HepG2 (cell line): Measurements from ENCODE around the gene SPRED2. TPM values are rescaled to one million over a fixed set of nuclear protein-coding genes. Genes with fewer than 3 reads are reported as not detected.

Experiments
- GMEB1 ChIP-seq: sonication (generic); formaldehyde crosslinking; IDR thresholded peaks from 2 replicates; pipeline ENCODE4 v1.5.1; 2020; ENCODE audit warnings: missing genetic modification reagents, mild to moderate bottlenecking, borderline replicate concordance
- LCORL ChIP-seq, 2 experiments: fragments of 450-650 bp in 1 of 2; sonication (generic) in 1 of 2; formaldehyde crosslinking in 1 of 2; IDR thresholded peaks; 2 replicates each; pipeline versions ENCODE4 v1.5.0 to v1.6.1; 2017 to 2020; ENCODE audit warnings: antibody characterized with exemption in 1 of 2, missing genetic modification reagents in 1 of 2
- SNAPC2 ChIP-seq: sonication (generic); formaldehyde crosslinking; IDR thresholded peaks from 2 replicates; pipeline ENCODE4 v1.8.1; 2022; ENCODE audit warnings: mild to moderate bottlenecking, missing genetic modification reagents
- U2AF1 ChIP-seq: fragments of 200-400 bp; formaldehyde crosslinking; optimal IDR thresholded peaks from 2 replicates; pipeline ENCODE3; 2017; ENCODE audit warnings: mild to moderate bottlenecking, low read depth, low read length
- ZBTB21 ChIP-seq: sonication (generic); formaldehyde crosslinking; IDR thresholded peaks from 2 replicates; pipeline ENCODE4 v1.4.0; 2020; ENCODE audit warnings: missing genetic modification reagents
- ZHX2 ChIP-seq, 2 experiments: sonication (generic) in 1 of 2; formaldehyde crosslinking in 1 of 2; IDR thresholded peaks; 2 replicates each; pipeline versions ENCODE4 v1.6.1 to v1.9.0; 2014 to 2022; ENCODE audit warnings: antibody characterized with exemption in 1 of 2, borderline replicate concordance in 1 of 2, inconsistent platforms in 1 of 2, low read depth in 1 of 2, missing genetic modification reagents in 1 of 2
- ZKSCAN5 ChIP-seq: sonication (generic); formaldehyde crosslinking; IDR thresholded peaks from 2 replicates; pipeline ENCODE4 v1.5.1; 2020; ENCODE audit warnings: mild to moderate bottlenecking, missing genetic modification reagents
- ZNF17 ChIP-seq: sonication (generic); formaldehyde crosslinking; IDR thresholded peaks from 2 replicates; pipeline ENCODE4 v1.5.0; 2020; ENCODE audit warnings: mild to moderate bottlenecking, missing genetic modification reagents
- ZNF567 ChIP-seq: sonication (generic); formaldehyde crosslinking; IDR thresholded peaks from 2 replicates; pipeline ENCODE4 v1.8.1; 2023; ENCODE audit warnings: mild to moderate bottlenecking, missing genetic modification reagents, borderline replicate concordance
- polyA plus RNA-seq, 8 experiments: library from polyadenylated mRNA; depleted of rRNA in 3 of 8; stranded (reverse) in 7 of 8; unstranded in 1 of 8; fragments of >200 nt; fragmentation: Illumina TruSeq in 4 of 8; extraction: Trizol in 4 of 8; gene quantifications; 2 replicates each; pipeline versions ENCODE4 v1.2.1 to v1.2.3, GENCODE V29; 2011 to 2016; ENCODE audit warnings: low read depth in 4 of 8, missing spikeins in 1 of 8, mixed read lengths in 1 of 8; ENCODE audit not compliant: insufficient read depth in 1 of 8
- total RNA-seq, 5 experiments: library from RNA; depleted of rRNA; stranded (reverse); fragments of >200 nt; fragmentation: Illumina TruSeq; extraction: Trizol; gene quantifications; 2 replicates each; pipeline ENCODE4 v1.2.3, GENCODE V29; 2016; ENCODE audit warnings: low read depth in 1 of 5
- TF ChIP-seq, protein P1 (sequence below): sonication (generic); formaldehyde crosslinking; IDR thresholded peaks from 2 replicates; pipeline ENCODE4 v1.5.0; 2020; ENCODE audit warnings: mild to moderate bottlenecking, missing genetic modification reagents
- TF ChIP-seq, protein P2 (sequence below): sonication (generic); formaldehyde crosslinking; IDR thresholded peaks from 2 replicates; pipeline ENCODE4 v1.4.0; 2020; ENCODE audit warnings: missing genetic modification reagents
- TF ChIP-seq, protein P3 (sequence below): sonication (generic); formaldehyde crosslinking; IDR thresholded peaks from 2 replicates; pipeline ENCODE4 v1.5.0; 2020; ENCODE audit warnings: missing genetic modification reagents

SPRED2 gene
- total and polyA plus RNA-seq, 2 of the 13 experiments (the other 11 are each of a cell fraction or from before 2014, with no cell fraction given) = 13.0 to 37.0 TPM

- TF ChIP-seq, protein P1, sequence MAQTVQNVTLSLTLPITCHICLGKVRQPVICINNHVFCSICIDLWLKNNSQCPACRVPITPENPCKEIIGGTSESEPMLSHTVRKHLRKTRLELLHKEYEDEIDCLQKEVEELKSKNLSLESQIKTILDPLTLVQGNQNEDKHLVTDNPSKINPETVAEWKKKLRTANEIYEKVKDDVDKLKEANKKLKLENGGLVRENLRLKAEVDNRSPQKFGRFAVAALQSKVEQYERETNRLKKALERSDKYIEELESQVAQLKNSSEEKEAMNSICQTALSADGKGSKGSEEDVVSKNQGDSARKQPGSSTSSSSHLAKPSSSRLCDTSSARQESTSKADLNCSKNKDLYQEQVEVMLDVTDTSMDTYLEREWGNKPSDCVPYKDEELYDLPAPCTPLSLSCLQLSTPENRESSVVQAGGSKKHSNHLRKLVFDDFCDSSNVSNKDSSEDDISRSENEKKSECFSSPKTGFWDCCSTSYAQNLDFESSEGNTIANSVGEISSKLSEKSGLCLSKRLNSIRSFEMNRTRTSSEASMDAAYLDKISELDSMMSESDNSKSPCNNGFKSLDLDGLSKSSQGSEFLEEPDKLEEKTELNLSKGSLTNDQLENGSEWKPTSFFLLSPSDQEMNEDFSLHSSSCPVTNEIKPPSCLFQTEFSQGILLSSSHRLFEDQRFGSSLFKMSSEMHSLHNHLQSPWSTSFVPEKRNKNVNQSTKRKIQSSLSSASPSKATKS (CRISPR knock-in tag) = 0 out of 2 replicates have a peak, but pooled peaks have one; percentile 65
- TF ChIP-seq ZNF17 (CRISPR knock-in tag) (0 out of 2 replicates have a peak, but pooled peaks have one; percentile 70), ZBTB21 (CRISPR knock-in tag) (peak; percentile 53; the same call in 1 of the 2 replicates), ZKSCAN5 (CRISPR knock-in tag) (peak; percentile 99), ZHX2 (IDR thresholded peaks at IDR 0.05; ENCODE audit: low read depth) (peak; percentile 69; the same call in 1 of the 2 replicates), ZHX2 (CRISPR knock-in tag; IDR thresholded peaks at IDR 0.05; ENCODE audit: borderline replicate concordance) (no peak), ZNF567 (CRISPR knock-in tag) (no peak), SNAPC2 (CRISPR knock-in tag) (peak; percentile 84; the same call in 1 of the 2 replicates), LCORL (IDR thresholded peaks at IDR 0.05) (peak; percentile 85), LCORL (CRISPR knock-in tag; IDR thresholded peaks at IDR 0.05) (peak; percentile 95), U2AF1 (peak; percentile 88), GMEB1 (CRISPR knock-in tag) (peak; percentile 77; the same call in 1 of the 2 replicates)
- TF ChIP-seq, protein P2, sequence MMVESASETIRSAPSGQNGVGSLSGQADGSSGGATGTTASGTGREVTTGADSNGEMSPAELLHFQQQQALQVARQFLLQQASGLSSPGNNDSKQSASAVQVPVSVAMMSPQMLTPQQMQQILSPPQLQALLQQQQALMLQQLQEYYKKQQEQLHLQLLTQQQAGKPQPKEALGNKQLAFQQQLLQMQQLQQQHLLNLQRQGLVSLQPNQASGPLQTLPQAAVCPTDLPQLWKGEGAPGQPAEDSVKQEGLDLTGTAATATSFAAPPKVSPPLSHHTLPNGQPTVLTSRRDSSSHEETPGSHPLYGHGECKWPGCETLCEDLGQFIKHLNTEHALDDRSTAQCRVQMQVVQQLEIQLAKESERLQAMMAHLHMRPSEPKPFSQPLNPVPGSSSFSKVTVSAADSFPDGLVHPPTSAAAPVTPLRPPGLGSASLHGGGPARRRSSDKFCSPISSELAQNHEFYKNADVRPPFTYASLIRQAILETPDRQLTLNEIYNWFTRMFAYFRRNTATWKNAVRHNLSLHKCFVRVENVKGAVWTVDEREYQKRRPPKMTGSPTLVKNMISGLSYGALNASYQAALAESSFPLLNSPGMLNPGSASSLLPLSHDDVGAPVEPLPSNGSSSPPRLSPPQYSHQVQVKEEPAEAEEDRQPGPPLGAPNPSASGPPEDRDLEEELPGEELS (CRISPR knock-in tag) = peak; percentile 90
- TF ChIP-seq, protein P3, sequence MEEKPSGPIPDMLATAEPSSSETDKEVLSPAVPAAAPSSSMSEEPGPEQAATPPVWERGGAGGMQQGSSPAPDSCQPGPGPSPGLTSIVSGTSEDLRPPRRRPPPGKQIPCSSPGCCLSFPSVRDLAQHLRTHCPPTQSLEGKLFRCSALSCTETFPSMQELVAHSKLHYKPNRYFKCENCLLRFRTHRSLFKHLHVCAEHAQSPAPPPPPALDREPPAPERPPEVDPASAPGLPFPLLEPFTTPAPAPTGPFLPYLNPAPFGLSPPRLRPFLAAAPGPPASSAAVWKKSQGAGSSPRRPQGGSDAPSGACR = peak; percentile 65; the same call in 1 of the 2 replicates
These were observed at the start of gene SPRED2 (continued) for GRCh38 chr2:65432227-65433190.
